SU-DHL-6 (cell line): Measurements from ENCODE around the gene SPRED3.

ENCODE experiments used
- H2AFZ ChIP-seq: fragments of 200-600 bp; sonication (generic); 2 replicates; pipeline ENCODE4 v1.6.1; 2014; ENCODE audit warnings: low read depth, mild to moderate bottlenecking, moderate library complexity, mixed read lengths, antibody characterized with exemption, low read length; ENCODE audit not compliant: severe bottlenecking
- H3F3A ChIP-seq: fragments of 200-600 bp; shearing (Covaris generic); 2 replicates; pipeline ENCODE4 v1.6.0; 2016; ENCODE audit warnings: antibody characterized with exemption, mild to moderate bottlenecking; ENCODE audit not compliant: insufficient read depth
- H3K27ac ChIP-seq: fragments of 200-600 bp; sonication (generic); 2 replicates; pipeline ENCODE4 v1.5.1; 2016; ENCODE audit warnings: low read depth, mild to moderate bottlenecking, low read length, moderate library complexity, mixed read lengths
- H3K27me3 ChIP-seq: fragments of 200-600 bp; sonication (generic), shearing (Covaris generic); 2 replicates; pipeline ENCODE4 v1.6.0; 2014; ENCODE audit warnings: mild to moderate bottlenecking, low read length
- H3K36me3 ChIP-seq: fragments of 200-600 bp; sonication (generic); 2 replicates; pipeline ENCODE4 v1.6.1; 2014; ENCODE audit warnings: mild to moderate bottlenecking, low read length, mixed read lengths
- H3K4me2 ChIP-seq: fragments of 300-600, 200-600 bp; shearing (Covaris generic), sonication (generic); 2 replicates; pipeline ENCODE4 v1.6.0; 2014; ENCODE audit warnings: low read length, low read depth, mild to moderate bottlenecking; ENCODE audit not compliant: poor library complexity, severe bottlenecking
- H3K4me3 ChIP-seq: fragments of 200-600 bp; sonication (generic); 2 replicates; pipeline ENCODE4 v1.5.1; 2014; ENCODE audit warnings: antibody characterized with exemption, low read length, mild to moderate bottlenecking, mixed read lengths; ENCODE audit not compliant: insufficient read depth, poor library complexity, severe bottlenecking
- H3K79me2 ChIP-seq: fragments of 200-600 bp; sonication (generic); 2 replicates; pipeline ENCODE4 v1.6.1; 2014; ENCODE audit warnings: mild to moderate bottlenecking, low read length, moderate library complexity; ENCODE audit not compliant: insufficient read depth
- H3K9ac ChIP-seq: fragments of 200-600 bp; sonication (generic); 2 replicates; pipeline ENCODE4 v1.7.0; 2014; ENCODE audit warnings: mild to moderate bottlenecking, low read length
- H3K9me2 ChIP-seq: fragments of 200-600 bp; sonication (generic); replicated peaks from 2 replicates; pipeline ENCODE4 v1.6.1; 2014; ENCODE audit warnings: low read length; ENCODE audit not compliant: insufficient read depth
- H3K9me3 ChIP-seq: fragments of 200-600 bp; sonication (generic); 2 replicates; pipeline ENCODE4 v1.6.1; 2014; ENCODE audit warnings: low read length, mixed read lengths; ENCODE audit not compliant: insufficient read depth
- H4K20me1 ChIP-seq: fragments of 200-600 bp; sonication (generic); 2 replicates; pipeline ENCODE4 v1.6.1; 2014; ENCODE audit warnings: low read depth, mild to moderate bottlenecking, antibody characterized with exemption, low read length, moderate library complexity, mixed read lengths
- EZH2phosphoT487 ChIP-seq: fragments of 200-600 bp; sonication (generic), shearing (Covaris generic); conservative IDR thresholded peaks from 2 replicates; pipeline ENCODE4 v1.6.1; 2018; ENCODE audit warnings: mild to moderate bottlenecking, antibody characterized with exemption, low read length, moderate library complexity, mixed read lengths
- TF ChIP-seq, protein P1 (sequence below): fragments of 200-600 bp; sonication (generic); IDR thresholded peaks from one replicate; pipeline ENCODE4 v1.5.1; 2017; ENCODE audit warnings: antibody characterized with exemption, mild to moderate bottlenecking, low read length, moderate library complexity; ENCODE audit not compliant: insufficient read depth, poor library complexity, severe bottlenecking

The SPRED3 gene

DNA sequence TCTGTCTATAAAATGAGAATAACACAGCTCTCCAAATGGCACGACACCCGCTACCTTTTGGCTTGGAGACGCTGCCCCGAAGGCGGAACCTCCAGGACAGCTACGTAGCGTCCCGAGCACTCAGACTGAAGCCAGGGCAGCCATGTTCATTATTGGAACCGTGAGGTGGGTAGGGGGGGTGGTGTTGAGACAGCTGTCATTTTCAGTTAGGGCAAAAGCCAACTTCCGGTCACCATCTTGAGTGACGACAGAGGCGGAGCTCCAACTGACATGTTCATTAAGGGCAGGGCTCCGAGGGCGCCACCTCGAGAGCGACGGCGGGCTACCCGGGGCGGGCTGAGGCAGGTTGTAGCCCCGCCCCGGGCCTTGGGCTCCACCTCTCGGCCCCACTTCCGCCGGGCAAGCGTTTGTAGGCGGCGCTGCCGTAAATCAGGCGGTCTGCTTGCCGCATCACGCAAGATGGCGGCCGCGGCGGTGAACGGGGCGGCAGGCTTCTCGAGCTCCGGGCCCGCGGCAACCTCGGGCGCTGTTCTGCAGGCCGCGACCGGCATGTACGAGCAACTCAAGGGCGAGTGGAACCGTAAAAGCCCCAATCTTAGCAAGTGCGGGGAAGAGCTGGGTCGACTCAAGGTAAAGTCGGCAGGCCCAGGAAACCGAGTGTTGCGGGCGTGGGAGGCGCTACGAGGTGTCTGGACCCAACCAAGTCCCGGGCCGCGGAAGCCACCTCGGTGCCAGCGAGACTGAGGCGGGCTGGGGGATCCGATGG, 14.0 kb upstream of the SPRED3 start, which contains the start of gene PSMD8:
Gene PSMD8, plus strand, starts transcription at position 240 of the 766 bp plus-strand sequence. Its CDS starts 31 bp downstream, at position 271.
- Histone ChIP-seq H3F3A (no peaks in the 10 kb centered on the region; the same call in 1 of the 2 replicates), H3K36me3 (no peaks in the 10 kb centered on the region), H3K27ac (peak within 1 kb of the TSS; percentile 55), H3K27me3 (no peaks in the 10 kb centered on the region), H3K4me3 (peak within 1 kb of the TSS; percentile 93), H3K9me2 (no peaks in the 10 kb centered on the region), H2AFZ (peak within 1 kb of the TSS; percentile 68), H4K20me1 (no peaks in the 10 kb centered on the region; the same call in 1 of the 2 replicates), H3K79me2 (peaks cover 26% of the 10 kb centered on the region), H3K9ac (peak within 1 kb of the TSS; percentile 80), H3K9me3 (no peaks in the 10 kb centered on the region), H3K4me2 (peak within 1 kb of the TSS; percentile 93)
- TF ChIP-seq EZH2phosphoT487, result no peak
- TF ChIP-seq, protein P1, sequence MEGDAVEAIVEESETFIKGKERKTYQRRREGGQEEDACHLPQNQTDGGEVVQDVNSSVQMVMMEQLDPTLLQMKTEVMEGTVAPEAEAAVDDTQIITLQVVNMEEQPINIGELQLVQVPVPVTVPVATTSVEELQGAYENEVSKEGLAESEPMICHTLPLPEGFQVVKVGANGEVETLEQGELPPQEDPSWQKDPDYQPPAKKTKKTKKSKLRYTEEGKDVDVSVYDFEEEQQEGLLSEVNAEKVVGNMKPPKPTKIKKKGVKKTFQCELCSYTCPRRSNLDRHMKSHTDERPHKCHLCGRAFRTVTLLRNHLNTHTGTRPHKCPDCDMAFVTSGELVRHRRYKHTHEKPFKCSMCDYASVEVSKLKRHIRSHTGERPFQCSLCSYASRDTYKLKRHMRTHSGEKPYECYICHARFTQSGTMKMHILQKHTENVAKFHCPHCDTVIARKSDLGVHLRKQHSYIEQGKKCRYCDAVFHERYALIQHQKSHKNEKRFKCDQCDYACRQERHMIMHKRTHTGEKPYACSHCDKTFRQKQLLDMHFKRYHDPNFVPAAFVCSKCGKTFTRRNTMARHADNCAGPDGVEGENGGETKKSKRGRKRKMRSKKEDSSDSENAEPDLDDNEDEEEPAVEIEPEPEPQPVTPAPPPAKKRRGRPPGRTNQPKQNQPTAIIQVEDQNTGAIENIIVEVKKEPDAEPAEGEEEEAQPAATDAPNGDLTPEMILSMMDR, result no peak

DNA sequence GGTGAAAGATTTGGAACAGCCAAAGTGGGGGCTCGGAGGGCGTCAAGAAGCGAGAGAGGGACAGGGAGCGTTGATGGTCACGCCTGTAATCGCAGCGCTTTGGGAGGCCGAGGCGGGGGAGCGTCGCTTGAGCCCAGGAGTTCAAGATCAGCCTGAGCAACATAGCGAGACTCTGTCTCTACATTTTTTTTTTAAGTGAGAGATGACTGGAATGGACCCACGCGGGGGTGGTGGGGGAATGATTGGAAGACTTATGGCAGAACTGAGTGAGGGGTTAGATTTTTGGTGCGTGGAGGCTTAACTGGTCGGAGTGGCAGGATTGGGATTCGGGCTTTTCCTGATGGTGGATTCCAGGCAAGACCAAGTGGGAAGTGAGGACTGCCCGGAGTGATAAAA, 13.4 kb upstream of the SPRED3 start:
- Histone ChIP-seq H3K36me3 (no peaks in the 10 kb centered on the region), H3K79me2 (peaks cover 26% of the 10 kb centered on the region), H3K9me3 (no peaks in the 10 kb centered on the region), H3K9me2 (no peaks in the 10 kb centered on the region), H3K27me3 (no peaks in the 10 kb centered on the region), H3K4me3 (peak overlapping the region; percentile 93), H3F3A (no peaks in the 10 kb centered on the region; the same call in 1 of the 2 replicates), H4K20me1 (no peaks in the 10 kb centered on the region; the same call in 1 of the 2 replicates), H3K9ac (peak overlapping the region; percentile 80), H3K4me2 (peak overlapping the region; percentile 93), H2AFZ (peak overlapping the region; percentile 36), H3K27ac (peak overlapping the region; percentile 55)
- TF ChIP-seq EZH2phosphoT487, result no peak
- TF ChIP-seq, protein P1, result no peak

DNA sequence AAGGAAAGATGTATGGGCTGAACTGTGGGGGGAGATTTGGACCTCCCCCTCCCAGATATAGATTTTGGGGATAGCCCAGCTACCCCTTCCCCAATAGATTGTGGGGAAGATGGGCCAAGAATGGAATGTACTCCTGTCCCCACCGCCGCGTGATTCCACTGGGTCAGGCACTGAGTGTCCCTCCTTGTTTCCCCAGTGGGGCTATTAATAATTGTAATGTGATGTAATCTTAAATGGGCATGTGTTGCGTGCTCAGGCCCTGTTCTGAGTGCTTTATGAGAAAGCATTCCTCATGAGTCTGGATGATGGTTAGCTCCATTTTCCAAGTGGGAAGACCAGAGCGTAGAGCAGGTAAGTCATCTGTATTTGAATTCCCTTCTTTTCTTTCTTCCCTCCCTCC, 12.7 kb upstream of the SPRED3 start:
- H3K27me3 ChIP-seq, result no peaks in the 10 kb centered on the region
- peaks cover 26% of the 10 kb centered on the region for H3K79me2 ChIP-seq
- H3K4me3 ChIP-seq, result peak overlapping the region; percentile 93
- no peaks in the 10 kb centered on the region; the same call in 1 of the 2 replicates for H3F3A ChIP-seq
- peak overlapping the region; percentile 80 for H3K9ac ChIP-seq
- H3K36me3 ChIP-seq, result no peaks in the 10 kb centered on the region
- H3K9me3 ChIP-seq, result no peaks in the 10 kb centered on the region
- no peaks in the 10 kb centered on the region for H3K9me2 ChIP-seq
- H2AFZ ChIP-seq, result no peak overlapping the region
- H3K4me2 ChIP-seq, result peak overlapping the region; percentile 93
- no peak overlapping the region for H3K27ac ChIP-seq
- TF ChIP-seq, protein P1, result no peak
- no peak for TF ChIP-seq EZH2phosphoT487
- H4K20me1 ChIP-seq, result no peaks in the 10 kb centered on the region; the same call in 1 of the 2 replicates
